BJ (cell line): ENCODE measurements around the gene ELFN2. TPM values are rescaled to one million over a fixed set of nuclear protein-coding genes. Genes with fewer than 3 reads are reported as not detected.

Experiments used
- CTCF ChIA-PET: fragments of 350-600 bp; formaldehyde crosslinking; extraction: SDS; loops from one replicate; lab custom pipeline; 2021; ENCODE audit warnings: antibody characterized with exemption, inconsistent platforms; lab: Yijun Ruan, JAX
- POLR2A ChIA-PET: fragments of 300-600 bp; sonication (Branson Sonifier 250); formaldehyde crosslinking; extraction: SDS; loops from one replicate; lab custom pipeline; 2021; ENCODE audit warnings: antibody characterized with exemption; lab: Charles Lee
- DNase-seq: peaks from one replicate; pipeline ENCODE4 v3.0.0-alpha.2; 2011; ENCODE audit warnings: low read depth
- H3K27me3 ChIP-seq: 2 replicates; pipeline ENCODE4 v1.6.0; 2011; ENCODE audit warnings: low read length; ENCODE audit not compliant: control insufficient read depth, insufficient read depth
- H3K36me3 ChIP-seq: 2 replicates; pipeline ENCODE4 v1.5.1; 2011; ENCODE audit warnings: low read length; ENCODE audit not compliant: control insufficient read depth, insufficient read depth
- H3K4me3 ChIP-seq: 2 replicates; pipeline ENCODE4 v1.5.1; 2011; ENCODE audit warnings: low read depth, mild to moderate bottlenecking, control low read depth, low read length
- polyA plus RNA-seq: library from polyadenylated mRNA; depleted of rRNA; stranded (reverse); fragments of >200 nt; gene quantifications from 2 replicates; pipeline ENCODE4 v1.2.3, GENCODE V29; 2011
- TF ChIP-seq, protein P1 (sequence below): IDR thresholded peaks from 2 replicates; pipeline ENCODE4 v1.5.1; 2011; ENCODE audit warnings: low read depth, mild to moderate bottlenecking, control low read depth, inconsistent platforms, low read length, moderate library complexity; ENCODE audit not compliant: insufficient read depth

The ELFN2 gene
- polyA plus RNA-seq, 1 experiment, result 0.34 TPM

- DNase-seq, result no peak
- TF ChIP-seq, protein P1, sequence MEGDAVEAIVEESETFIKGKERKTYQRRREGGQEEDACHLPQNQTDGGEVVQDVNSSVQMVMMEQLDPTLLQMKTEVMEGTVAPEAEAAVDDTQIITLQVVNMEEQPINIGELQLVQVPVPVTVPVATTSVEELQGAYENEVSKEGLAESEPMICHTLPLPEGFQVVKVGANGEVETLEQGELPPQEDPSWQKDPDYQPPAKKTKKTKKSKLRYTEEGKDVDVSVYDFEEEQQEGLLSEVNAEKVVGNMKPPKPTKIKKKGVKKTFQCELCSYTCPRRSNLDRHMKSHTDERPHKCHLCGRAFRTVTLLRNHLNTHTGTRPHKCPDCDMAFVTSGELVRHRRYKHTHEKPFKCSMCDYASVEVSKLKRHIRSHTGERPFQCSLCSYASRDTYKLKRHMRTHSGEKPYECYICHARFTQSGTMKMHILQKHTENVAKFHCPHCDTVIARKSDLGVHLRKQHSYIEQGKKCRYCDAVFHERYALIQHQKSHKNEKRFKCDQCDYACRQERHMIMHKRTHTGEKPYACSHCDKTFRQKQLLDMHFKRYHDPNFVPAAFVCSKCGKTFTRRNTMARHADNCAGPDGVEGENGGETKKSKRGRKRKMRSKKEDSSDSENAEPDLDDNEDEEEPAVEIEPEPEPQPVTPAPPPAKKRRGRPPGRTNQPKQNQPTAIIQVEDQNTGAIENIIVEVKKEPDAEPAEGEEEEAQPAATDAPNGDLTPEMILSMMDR, result no peak
- H3K27me3 ChIP-seq, result peaks cover 17% of the 10 kb centered on the region
- CTCF ChIA-PET, result interaction anchor here (0.7 to 1.4 kb wide), 2 partner anchors 98 to 165 kb away, joined by 3 to 4 read pairs; no protein-coding TSS in a partner anchor
- no peak overlapping the region for H3K4me3 ChIP-seq
- POLR2A ChIA-PET, result interaction anchor here (0.7 kb wide), 1 partner anchor 12 kb away, joined by 10 read pairs; no protein-coding TSS in a partner anchor
- H3K36me3 ChIP-seq, result no peaks in the 10 kb centered on the region
Measured at GRCh38 chr22:37381489-37381888, 45.8 kb downstream of the ELFN2 start.

- H3K27me3 ChIP-seq, result peaks cover 17% of the 10 kb centered on the region
- no peak overlapping the region for H3K4me3 ChIP-seq
- ChIA-PET POLR2A (no interaction called here), CTCF (interaction anchor here (1.2 kb wide), 1 partner anchor 18 kb away, joined by 3 read pairs; no protein-coding TSS in a partner anchor)
- TF ChIP-seq, protein P1, result no peak
- H3K36me3 ChIP-seq, result no peaks in the 10 kb centered on the region
- no peak for DNase-seq
Measured at GRCh38 chr22:37379722-37380121, 47.6 kb downstream of the ELFN2 start.

DNA sequence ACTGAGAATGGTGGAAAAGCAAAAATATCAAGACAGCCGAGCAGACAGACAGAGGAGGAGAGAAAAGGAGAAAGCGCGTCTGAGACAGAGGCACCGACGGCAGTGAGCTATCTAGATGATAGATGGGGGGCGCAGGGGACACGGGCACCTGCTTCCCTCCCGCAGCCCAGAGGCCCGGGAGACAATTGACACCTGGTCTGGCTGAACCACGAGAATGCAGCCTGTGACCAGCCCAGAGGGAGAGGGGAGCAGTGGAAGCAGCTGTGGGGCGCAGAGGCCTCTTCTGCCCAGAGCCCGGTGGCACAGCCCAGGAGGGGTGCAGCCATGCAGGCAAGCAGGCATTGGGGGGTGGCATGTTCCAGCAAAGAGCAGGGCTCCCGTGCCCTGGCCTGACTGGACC, 48.2 kb downstream of the ELFN2 start:
- H3K36me3 ChIP-seq, result no peaks in the 10 kb centered on the region
- ChIA-PET CTCF (interaction anchor here (1.2 kb wide), 1 partner anchor 18 kb away, joined by 3 read pairs; no protein-coding TSS in a partner anchor), POLR2A (no interaction called here)
- peaks cover 17% of the 10 kb centered on the region for H3K27me3 ChIP-seq
- TF ChIP-seq, protein P1, result no peak
- DNase-seq, result no peak
- H3K4me3 ChIP-seq, result no peak overlapping the region

DNA sequence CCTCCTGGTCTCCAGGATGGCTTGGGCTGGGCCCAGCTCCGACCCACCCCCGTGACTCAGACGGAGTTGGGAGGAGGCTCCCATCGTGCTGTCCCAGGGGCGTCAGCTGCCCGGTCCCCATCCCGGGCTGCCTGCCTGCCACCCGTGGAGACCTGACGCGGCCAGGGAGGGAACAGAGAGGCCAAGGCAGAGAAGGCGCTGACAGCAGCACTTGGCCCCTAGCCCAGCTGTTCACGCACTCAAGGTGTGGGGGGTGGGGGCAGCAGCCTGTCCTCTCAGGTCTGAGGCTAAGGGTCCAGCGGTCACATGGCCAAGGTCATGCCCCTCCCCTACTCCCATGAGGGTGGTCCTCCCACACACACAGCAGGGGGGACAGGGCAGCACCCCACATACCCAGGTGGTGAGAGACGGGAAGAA, 48.6 kb downstream of the ELFN2 start:
- ChIA-PET POLR2A (no interaction called here), CTCF (interaction anchor here (0.9 to 1.2 kb wide), 2 partner anchors 19 to 47 kb away, joined by 3 read pairs; no protein-coding TSS in a partner anchor)
- TF ChIP-seq, protein P1, result no peak
- Histone ChIP-seq H3K36me3 (no peaks in the 10 kb centered on the region), H3K4me3 (no peak overlapping the region), H3K27me3 (peaks cover 17% of the 10 kb centered on the region)
- DNase-seq, result no peak

DNA sequence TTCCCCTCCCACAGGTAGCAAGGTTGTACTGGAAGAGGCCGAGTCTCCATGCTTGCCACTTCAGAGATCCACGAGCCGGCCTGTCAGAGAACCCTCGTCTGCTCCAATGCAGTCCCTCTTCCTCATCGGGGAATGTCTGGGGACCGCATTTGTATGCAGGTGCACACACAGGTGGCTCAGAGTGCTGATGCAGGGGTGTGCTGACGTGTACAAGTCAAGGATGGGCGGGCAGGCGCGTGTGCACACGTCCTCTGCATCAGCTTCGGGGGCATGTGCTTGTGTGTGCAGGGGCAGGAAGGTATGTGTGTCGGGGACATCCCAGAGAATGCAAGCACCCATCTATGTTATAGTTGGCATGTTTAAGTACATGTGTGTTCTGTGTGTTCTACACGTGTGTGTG, 49.4 kb downstream of the ELFN2 start:
- no peak for DNase-seq
- ChIA-PET CTCF (interaction anchor here (0.9 kb wide), 1 partner anchor 46 kb away, joined by 3 read pairs; no protein-coding TSS in a partner anchor), POLR2A (no interaction called here)
- H3K36me3 ChIP-seq, result no peaks in the 10 kb centered on the region
- TF ChIP-seq, protein P1, result no peak
- H3K27me3 ChIP-seq, result peaks cover 17% of the 10 kb centered on the region
- no peak overlapping the region for H3K4me3 ChIP-seq
